Measurements from ENCODE around the gene SRGAP1.
A peak's percentile ranks its signal among the peaks of the same experiment; 100 is the strongest.
"Not testable (repeated sequence)": the region's sequence is repeated elsewhere in the genome, so short reads cannot be mapped to it uniquely, and the experiment has no call there.

SRGAP1 gene

DNA sequence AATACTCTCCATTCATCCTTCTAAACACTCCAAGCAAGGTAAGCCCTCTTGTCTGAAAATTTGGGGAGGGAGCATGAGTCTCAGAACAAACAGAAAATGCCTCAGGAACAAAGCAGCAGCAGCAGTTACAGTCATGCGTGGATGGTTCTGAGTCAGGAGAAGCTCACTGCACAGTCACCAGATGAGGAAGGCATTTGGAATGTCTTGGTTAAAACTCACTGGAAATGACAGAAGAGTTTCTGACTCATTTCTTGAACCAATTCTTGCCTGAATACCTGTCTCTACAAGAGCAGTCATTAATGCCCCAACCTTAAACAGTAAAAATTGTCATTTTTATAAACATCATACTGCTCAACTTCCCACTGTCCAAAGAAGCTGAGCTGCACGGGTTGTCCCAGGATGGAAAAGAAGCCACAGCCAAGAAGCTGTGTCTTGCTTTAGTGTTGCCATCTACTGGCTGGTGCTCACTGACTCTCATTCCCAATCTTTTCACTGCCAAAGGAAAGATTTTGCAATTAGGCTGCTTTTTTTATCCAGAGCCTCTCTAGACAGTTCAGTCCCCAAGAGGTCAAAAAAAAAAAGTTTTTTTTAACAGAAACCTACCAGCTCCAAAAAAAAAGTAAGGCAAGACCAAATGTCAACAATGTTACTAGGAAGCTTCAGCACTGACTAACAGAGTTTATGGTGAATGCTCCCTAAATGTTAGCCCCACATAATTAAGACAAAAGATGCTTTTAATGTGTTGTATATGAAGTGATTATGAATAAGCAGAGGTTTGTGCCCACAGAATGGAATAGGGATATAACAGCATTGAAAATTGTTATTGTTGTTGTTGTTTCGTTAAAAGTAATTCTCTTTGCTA is 337.2 kb downstream of the SRGAP1 start:
- DNase-seq, result peak; percentile 8

DNA sequence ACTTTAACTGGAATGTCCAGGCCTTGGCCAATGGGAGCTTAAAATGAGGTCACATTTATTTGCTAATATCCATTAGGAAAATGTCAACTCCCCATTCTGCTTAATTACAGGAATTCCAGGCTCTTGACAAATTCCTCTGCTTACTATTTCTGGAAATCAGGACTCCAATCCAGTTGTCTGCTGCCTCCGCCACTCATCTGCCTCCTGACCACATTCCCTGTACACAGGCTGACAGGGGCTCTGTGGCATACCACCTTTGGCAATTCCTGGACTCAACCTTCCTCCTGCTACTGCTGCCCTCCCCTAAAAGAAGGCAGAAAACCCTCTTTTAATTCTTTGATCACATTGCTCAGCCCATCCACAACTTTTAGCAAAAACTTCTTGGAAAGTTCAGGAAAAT is 339.7 kb downstream of the SRGAP1 start:
- no peak for DNase-seq

DNA sequence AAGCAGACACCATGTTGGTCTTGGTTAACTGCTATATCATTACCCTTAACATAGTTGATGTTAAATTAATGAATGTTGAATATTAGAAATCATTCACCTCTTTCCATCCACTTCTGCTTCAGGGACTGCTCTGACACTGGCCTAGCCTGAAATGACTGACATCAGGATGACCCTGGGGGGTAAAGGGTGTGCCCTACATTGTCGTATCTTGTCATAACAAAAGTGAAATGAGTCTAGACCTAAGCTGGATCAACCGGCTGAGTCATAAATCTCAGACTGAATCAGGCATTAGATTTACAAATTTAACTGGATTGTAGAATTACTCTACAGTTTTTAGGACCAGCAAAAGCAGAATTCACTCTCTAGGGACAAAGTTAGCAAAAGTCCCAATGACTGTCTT is 342.3 kb downstream of the SRGAP1 start:
- peak; percentile 33 for DNase-seq

DNA sequence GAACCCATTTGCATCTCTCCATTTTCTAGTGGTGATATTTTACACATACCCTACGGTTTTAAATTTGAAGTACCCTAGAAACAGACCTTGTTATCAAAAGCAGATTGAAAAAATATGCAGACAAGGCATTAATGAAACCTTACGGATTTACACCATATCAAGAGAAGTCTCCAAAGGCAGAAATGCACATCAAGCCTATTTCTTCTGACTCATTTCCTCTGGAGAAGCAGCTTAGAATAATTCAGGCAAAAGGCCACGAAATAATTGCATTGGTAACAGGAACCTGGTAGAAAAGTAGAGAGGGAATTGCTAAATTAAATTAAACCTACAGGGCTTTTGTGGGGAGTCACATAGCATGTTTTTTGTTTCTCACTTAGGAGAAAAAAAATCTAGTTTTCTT is 342.9 kb downstream of the SRGAP1 start:
- DNase-seq, result no peak

DNA sequence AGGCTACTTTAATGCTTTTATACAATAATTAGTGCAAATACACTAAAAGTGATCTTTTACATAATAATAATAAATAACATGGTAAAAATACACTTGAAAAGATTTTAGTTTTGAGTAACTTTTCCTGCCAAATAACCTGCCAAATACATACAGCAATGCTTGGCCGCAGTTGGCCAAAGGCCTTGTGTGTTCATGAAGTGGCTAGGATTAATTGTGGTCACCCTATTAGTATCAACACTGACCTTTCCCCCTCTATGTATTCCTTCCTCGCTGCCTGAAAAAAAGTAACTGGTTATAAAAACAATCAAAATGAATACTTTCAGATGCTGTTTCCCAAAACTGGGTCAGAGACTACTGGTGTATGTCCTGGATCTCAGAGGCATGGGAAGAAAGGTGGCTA is 343.3 kb downstream of the SRGAP1 start:
- no peak for DNase-seq

DNA sequence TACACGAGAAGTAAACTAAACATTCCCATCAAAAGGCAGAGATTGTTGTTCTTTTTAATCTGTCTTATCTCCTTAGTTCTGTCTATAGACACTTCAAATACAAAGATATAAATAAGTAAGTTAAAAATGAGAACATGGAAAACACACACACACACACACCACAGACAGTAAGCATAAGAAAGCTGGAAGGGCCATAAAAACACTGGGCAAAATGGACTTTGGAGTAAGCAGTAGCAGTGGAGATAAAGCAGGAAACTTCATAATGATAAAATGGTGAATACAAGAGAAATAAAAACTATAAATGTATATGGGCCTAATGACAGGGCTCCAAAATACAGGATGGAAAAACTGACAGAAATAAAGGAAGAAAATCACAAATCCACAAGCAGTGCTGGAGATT is 345.0 kb downstream of the SRGAP1 start:
- DNase-seq, result no peak

DNA sequence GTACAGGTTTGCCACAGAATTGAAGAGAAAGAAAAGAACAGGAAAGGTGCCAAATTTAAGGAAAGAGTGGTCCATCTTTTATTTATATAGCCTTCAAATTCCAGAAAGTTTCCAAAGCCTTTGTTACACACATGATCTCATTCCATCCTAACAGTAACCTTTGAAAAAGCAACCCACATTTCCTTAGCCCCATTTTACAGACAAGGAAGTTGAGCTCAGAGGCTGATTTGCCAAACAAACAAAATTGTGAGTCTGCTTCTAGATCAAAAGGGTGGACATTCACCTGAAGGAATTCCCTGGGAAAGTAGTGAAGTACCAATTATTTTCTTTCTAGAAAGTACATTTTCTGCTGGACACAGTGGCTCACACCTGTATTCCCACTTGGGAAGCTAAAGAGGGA is 345.6 kb downstream of the SRGAP1 start:
- DNase-seq, result no peak

DNA sequence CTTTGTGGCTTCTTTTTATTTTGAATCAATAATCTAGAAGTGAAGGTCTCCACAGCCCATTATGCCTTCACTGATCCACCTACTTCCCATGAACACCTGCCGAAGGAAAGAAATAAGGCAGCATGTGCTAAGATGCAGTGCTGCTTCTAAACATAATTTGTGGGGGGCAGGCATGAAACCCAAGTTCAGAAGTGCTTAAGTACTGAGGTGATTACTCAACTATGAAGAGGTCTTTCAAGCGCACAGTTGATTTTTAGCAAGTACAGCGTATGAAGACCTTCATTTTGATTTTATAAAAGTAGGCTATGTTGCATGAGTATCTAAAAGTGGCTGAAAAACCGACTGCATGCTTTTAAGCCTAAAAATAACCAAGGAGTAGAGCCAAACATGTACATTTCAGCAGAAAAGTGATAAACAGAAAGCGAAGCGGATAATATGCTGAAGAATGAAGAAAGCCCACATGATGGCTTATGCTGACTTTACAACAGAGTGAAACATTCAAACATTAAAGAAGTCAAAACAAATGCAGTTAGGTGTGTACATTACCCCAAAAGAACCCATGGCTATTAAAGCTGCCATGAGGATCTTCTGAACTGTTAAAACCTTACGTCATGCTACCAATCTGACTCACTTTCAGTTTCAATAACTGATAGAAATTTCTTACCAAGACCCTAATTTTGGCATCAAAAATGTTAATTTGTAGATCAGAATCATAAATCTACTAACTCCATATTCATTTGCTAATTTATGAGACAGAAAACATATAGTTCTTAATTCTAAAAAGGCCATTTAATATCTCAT is 348.3 kb downstream of the SRGAP1 start:
- no peak for DNase-seq

DNA sequence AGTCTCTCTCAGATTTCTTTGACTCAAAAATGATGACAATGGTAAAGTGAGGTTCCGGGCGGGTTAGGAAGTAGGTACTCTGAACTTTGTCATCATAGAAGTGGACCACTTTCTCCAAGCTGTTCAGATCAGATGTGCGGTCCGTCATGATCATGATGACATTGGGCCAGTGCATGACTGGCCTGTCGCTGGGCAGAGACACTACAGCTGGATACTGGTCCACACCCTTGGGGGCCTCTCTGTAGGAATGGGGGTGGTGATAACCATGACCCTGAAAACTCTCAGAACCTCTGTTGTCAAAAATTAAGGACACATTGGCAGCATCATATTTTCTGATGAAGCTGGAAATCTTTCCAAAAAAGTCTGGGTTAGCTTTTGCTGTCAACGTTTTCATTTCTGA is 349.4 kb downstream of the SRGAP1 start:
- no peak for DNase-seq

DNA sequence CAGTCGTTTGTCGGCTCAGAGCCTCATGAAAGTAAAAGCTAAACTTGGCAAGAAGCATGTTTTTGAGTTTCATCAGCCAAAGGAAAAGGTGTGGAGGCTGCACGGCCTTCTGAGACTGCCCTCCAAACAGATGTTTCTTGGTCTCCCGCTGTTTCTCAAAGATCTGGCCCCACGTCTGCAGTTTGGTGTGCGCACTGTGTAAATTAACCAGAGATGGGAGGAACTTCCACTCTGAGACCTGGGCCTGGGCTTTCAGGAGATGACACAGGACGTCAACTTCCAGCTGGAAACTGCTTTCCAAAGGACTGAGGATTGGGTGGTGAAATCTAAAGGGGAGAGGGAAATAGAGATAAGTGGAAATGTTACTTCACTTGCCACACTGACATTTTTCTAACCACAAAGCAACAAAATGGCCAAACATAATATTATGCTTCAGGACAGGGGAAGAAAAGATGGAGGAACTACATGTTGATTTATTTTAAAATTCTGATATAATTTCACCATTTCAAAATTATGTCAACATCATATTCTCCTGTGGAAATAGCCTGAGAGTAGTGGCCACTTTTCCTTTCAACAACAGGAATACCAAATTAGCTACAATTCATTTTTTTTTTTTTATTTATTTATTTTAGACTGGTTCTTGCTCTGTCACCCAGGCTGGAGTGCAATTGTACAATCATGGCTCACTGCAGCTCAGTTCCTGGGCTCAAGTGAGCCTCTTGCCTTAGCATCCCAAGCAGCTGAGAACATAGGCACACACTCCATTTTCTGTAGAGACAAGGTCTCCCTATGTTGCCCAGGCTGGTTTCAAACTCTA is 350.0 kb downstream of the SRGAP1 start:
- no peak for DNase-seq

DNA sequence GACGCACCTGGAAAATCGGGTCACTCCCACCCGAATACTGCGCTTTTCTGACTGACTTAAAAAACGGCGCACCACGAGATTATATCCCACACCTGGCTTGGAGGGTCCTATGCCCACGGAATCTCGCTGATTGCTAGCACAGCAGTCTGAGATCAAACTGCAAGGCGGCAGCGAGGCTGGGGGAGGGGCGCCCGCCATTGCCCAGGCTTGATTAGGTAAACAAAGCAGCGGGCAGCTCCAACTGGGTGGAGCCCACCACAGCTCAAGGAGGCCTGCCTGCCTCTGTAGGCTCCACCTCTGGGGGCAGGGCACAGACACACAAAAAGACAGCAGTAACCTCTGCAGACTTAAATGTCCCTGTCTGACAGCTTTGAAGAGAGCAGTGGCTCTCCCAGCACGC is 351.3 kb downstream of the SRGAP1 start:
- DNase-seq, result not testable (repeated sequence)

DNA sequence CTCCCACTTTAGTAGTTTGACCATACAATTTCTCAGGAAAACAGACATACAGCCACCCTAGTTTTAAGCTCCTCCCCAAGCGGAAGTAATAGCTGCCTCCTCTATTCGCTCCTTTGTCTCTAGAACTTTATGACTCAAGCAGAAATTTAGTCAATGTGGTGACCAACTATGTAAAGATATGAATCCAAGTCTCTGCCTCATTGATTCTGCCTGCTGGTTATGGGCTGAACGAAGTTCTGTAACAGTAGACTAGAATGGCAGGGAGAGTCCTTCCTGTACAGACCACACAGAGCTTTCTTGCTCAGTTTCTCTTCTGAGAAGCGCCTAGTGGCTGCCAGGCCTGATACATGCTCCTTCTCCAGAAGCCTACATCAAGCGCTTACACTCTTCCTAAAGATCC is 358.5 kb downstream of the SRGAP1 start:
- DNase-seq, result no peak

DNA sequence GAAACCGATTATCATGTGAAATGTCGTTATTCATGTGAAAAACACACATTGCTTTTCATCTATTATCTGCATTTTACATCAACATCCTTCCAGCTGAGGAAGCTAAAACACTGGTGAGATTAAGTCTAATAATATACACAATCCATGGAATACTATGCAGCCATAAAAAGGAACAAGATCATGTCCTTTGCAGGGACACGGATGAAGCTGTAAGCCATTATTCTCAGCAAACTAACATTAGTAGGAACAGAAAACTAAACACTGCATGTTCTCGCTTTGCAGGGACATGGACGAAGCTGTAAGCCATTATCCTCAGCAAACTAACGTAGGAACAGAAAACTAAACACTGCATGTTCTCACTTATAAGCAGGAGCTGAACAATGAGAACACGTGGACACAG is 359.3 kb downstream of the SRGAP1 start:
- DNase-seq, result no peak

DNA sequence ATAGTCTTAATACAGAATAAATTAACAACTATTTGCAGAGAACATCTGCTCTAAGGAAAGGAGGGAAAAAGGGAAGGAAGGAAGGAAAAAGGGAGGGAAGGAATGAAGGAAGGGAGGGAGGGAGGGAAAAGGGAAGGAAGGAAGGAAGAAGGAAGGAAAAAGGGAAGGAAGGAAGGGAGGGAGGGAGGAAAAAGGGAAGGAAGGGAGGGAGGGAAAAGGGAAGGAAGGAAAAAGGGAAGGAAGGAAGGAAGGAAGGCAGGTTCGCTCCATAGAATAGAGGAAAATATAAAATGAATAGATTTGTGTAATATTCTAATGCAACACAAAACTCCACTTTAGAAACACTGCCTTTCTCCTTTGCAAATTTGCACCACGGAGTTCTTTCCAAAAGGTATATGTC is 361.0 kb downstream of the SRGAP1 start:
- no peak for DNase-seq

DNA sequence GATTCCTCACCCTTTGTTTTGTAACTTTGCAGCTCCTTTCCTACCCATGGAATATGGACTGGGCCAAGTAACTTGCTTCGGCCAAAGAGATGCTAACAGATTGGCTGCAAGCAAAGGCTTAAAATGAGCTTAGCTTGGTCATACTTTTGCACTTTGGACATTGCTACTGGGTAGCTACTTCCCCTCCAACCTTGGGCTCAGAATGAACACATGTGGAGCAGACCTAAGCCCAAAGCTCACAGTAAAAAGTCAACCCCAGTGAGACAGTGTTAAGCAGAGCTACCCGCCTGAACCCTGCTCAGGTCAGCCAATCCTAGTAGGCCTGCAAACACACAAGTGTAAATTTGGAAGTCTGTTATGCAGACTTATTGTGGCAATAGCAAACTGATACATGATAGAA is 363.0 kb downstream of the SRGAP1 start:
- DNase-seq, result no peak
